ENCODE results near the gene ARHGAP27. TPM values are rescaled to one million over a fixed set of nuclear protein-coding genes. Genes with fewer than 3 reads are reported as not detected.
"Not testable (repeated sequence)": the region's sequence is repeated elsewhere in the genome, so short reads cannot be mapped to it uniquely, and the experiment has no call there.

Gene ARHGAP27
- total RNA-seq, 1 donor from 2014 or later, result 4.7 TPM

- H3K36me3 ChIP-seq (ENCODE audit: control insufficient read depth in 3 of 3, insufficient read depth in 3 of 3, low read length in 3 of 3), result peaks cover 7 to 14% (median 8%) of the 10 kb centered on the region in 3 donors
- not testable (repeated sequence) for H3K4me1 ChIP-seq (ENCODE audit: control insufficient read depth in 3 of 3, insufficient read depth in 3 of 3, low read length in 3 of 3); H3K4me3 ChIP-seq (ENCODE audit: low read length in 3 of 3); H3K9ac ChIP-seq (ENCODE audit: low read depth in 1 of 3, low read length in 3 of 3); H3K27me3 ChIP-seq (ENCODE audit: control insufficient read depth in 3 of 3, insufficient read depth in 3 of 3, low read length in 3 of 3); H3K27ac ChIP-seq (ENCODE audit: low read depth, low read length); H3K9me3 ChIP-seq (ENCODE audit: control insufficient read depth in 3 of 3, low read length in 3 of 3)
Measured at GRCh38 chr17:45446872-45447625, 14.4 kb upstream of the ARHGAP27 start.

- peaks cover 7 to 13% (median 7%) of the 10 kb centered on the region in 3 donors for H3K36me3 ChIP-seq (ENCODE audit: control insufficient read depth in 3 of 3, insufficient read depth in 3 of 3, low read length in 3 of 3)
- not testable (repeated sequence) for H3K27ac ChIP-seq (ENCODE audit: low read depth, low read length); H3K9me3 ChIP-seq (ENCODE audit: control insufficient read depth in 3 of 3, low read length in 3 of 3); H3K4me1 ChIP-seq (ENCODE audit: control insufficient read depth in 3 of 3, insufficient read depth in 3 of 3, low read length in 3 of 3); H3K4me3 ChIP-seq (ENCODE audit: low read length in 3 of 3); H3K9ac ChIP-seq (ENCODE audit: low read depth in 1 of 3, low read length in 3 of 3); H3K27me3 ChIP-seq (ENCODE audit: control insufficient read depth in 3 of 3, insufficient read depth in 3 of 3, low read length in 3 of 3)
Measured at GRCh38 chr17:45445901-45446743, 13.5 kb upstream of the ARHGAP27 start.

DNA sequence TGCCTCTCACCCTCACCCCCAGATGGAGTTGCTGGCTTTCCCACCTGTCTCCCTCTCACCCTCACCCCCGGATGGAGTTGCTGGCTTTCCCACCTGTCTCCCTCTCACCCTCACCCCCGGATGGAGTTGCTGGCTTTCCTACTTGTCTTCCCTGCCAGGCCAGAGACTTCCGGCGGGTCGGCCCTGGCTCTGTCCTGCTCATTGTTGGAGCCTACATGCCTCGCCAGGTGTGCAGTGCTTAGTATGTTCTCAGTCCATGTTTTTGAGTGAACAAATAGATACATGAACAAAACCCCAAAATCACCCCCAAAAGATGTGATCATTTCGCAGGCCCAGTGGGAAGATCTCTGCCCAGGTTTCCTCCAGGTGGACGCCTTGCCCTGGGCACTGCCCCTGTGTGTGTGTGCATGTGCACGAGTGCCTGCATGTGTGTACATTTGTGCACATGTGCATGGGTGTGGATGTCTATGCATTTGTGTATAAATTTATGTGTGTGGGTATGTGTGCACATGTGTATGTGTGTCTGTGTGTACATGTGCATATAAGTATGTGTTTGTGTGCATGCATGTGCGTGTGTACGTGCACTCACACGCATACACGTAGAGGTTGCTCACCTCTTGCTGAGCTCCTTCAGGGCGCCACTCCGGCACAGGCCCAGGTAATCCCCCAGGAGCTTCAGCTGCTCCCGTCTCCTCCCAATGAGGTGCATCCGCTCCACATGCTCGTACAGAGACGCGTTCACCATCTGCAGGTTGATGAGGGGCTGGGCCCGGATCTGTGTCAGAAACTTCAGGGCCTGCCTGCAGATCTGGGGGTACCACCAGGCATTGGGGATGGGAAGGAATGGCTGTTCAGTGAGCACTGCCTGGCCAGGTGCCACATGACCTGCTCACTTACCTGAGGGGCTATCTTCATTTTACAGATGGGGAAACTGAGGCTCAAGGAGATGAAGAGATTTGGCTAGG lies 12.5 kb upstream of the ARHGAP27 start:
- H3K4me3 ChIP-seq (ENCODE audit: low read length in 3 of 3); H3K27me3 ChIP-seq (ENCODE audit: control insufficient read depth in 3 of 3, insufficient read depth in 3 of 3, low read length in 3 of 3); H3K9me3 ChIP-seq (ENCODE audit: control insufficient read depth in 3 of 3, low read length in 3 of 3); H3K36me3 ChIP-seq (ENCODE audit: control insufficient read depth in 3 of 3, insufficient read depth in 3 of 3, low read length in 3 of 3); H3K9ac ChIP-seq (ENCODE audit: low read depth in 1 of 3, low read length in 3 of 3); H3K27ac ChIP-seq (ENCODE audit: low read depth, low read length): not testable (repeated sequence)
- H3K4me1 ChIP-seq (ENCODE audit: control insufficient read depth in 3 of 3, insufficient read depth in 3 of 3, low read length in 3 of 3), result peaks cover 13 to 19% (median 14%) of the 10 kb centered on the region in 3 donors

DNA sequence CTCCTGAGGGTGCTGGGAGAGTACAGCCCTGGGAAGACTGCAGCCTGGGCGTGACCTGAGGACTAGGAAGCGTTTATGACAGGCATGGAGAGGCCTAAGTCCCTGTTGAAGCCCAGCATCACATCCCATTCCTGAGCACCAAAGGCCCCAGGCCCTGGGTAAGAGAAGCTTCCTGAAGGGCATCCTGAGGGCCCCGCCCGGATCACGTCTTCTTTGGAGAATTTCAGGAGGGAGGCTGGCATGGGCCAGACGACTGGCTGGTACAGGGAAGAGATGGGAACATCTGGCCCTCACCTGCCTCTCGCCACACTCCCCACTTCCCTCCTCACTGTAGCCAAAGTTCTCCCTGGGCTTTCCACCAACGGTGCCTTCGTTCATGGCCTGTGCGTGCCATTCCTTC lies 11.6 kb upstream of the ARHGAP27 start:
- H3K27ac ChIP-seq (ENCODE audit: low read depth, low read length); H3K36me3 ChIP-seq (ENCODE audit: control insufficient read depth in 3 of 3, insufficient read depth in 3 of 3, low read length in 3 of 3); H3K9ac ChIP-seq (ENCODE audit: low read depth in 1 of 3, low read length in 3 of 3); H3K4me3 ChIP-seq (ENCODE audit: low read length in 3 of 3); H3K9me3 ChIP-seq (ENCODE audit: control insufficient read depth in 3 of 3, low read length in 3 of 3); H3K27me3 ChIP-seq (ENCODE audit: control insufficient read depth in 3 of 3, insufficient read depth in 3 of 3, low read length in 3 of 3): not testable (repeated sequence)
- H3K4me1 ChIP-seq (ENCODE audit: control insufficient read depth in 3 of 3, insufficient read depth in 3 of 3, low read length in 3 of 3), result peaks cover 19 to 27% (median 22%) of the 10 kb centered on the region in 3 donors

DNA sequence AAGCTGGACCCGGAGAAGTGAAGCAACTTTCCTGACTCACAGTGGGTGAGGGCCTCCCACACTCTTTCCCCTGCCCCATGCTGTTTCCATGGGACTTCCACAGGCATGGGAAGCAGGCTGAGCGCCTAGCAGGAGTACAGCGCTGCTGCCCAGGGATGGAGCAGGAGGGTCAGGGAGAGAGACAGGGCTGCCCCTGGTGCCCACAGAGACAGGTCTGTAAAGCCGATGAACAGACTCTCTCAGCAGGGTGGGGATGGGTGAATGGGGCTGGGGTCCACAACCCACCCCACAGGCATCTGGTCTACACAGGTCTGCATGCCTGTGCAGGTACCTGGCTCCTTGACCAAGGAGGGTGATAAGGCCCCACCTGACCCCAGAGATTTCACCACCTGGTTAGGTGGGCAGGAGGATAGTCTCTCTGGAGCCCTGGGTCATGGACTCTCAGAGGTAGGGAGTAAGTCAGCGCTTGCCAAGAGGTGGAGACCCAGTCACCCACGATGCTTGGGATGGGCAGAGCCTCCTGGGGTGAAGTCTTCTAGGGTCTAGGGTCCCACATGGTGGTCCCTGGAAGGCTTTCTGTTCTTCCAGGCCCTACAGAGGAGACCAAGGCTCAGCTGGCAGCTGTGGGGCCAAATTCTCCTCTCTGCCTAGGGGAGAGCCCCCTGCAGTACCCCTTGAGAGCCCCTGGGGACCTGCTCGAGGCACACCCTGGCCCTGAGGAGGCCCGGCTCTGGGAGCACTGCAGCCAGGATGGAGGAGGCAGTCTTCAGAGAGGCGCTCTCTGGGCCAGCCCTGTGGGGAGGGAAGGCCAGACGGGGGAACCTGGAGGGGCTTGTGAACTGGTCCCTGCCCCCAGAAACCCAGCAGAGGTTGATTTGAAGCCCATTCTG lies 10.9 kb upstream of the ARHGAP27 start:
- Histone ChIP-seq H3K4me1 (ENCODE audit: control insufficient read depth in 3 of 3, insufficient read depth in 3 of 3, low read length in 3 of 3) (peaks cover 24 to 33% (median 29%) of the 10 kb centered on the region in 3 donors), H3K36me3 (ENCODE audit: control insufficient read depth in 3 of 3, insufficient read depth in 3 of 3, low read length in 3 of 3) (peaks cover 3 to 11% (median 10%) of the 10 kb centered on the region in 3 donors)
- not testable (repeated sequence) for H3K9me3 ChIP-seq (ENCODE audit: control insufficient read depth in 3 of 3, low read length in 3 of 3); H3K27ac ChIP-seq (ENCODE audit: low read depth, low read length); H3K9ac ChIP-seq (ENCODE audit: low read depth in 1 of 3, low read length in 3 of 3); H3K27me3 ChIP-seq (ENCODE audit: control insufficient read depth in 3 of 3, insufficient read depth in 3 of 3, low read length in 3 of 3); H3K4me3 ChIP-seq (ENCODE audit: low read length in 3 of 3)

GRCh38 chr17:45441526-45442310 lies 9.0 kb upstream of the ARHGAP27 start:
- H3K36me3 ChIP-seq (ENCODE audit: control insufficient read depth in 3 of 3, insufficient read depth in 3 of 3, low read length in 3 of 3), result peaks cover 13 to 18% (median 18%) of the 10 kb centered on the region in 3 donors
- H3K4me3 ChIP-seq (ENCODE audit: low read length in 3 of 3), result no peak overlapping the region
- no peaks in the 10 kb centered on the region for H3K9me3 ChIP-seq (ENCODE audit: control insufficient read depth in 3 of 3, low read length in 3 of 3)
- H3K9ac ChIP-seq (ENCODE audit: low read depth in 1 of 3, low read length in 3 of 3), result no peak overlapping the region
- no peaks in the 10 kb centered on the region for H3K27me3 ChIP-seq (ENCODE audit: control insufficient read depth in 3 of 3, insufficient read depth in 3 of 3, low read length in 3 of 3)
- H3K4me1 ChIP-seq (ENCODE audit: control insufficient read depth in 3 of 3, insufficient read depth in 3 of 3, low read length in 3 of 3), result peaks cover 24 to 33% (median 29%) of the 10 kb centered on the region in 3 donors
- no peak overlapping the region for H3K27ac ChIP-seq (ENCODE audit: low read depth, low read length)

- not testable (repeated sequence) for H3K4me3 ChIP-seq (ENCODE audit: low read length in 3 of 3); H3K27ac ChIP-seq (ENCODE audit: low read depth, low read length); H3K9me3 ChIP-seq (ENCODE audit: control insufficient read depth in 3 of 3, low read length in 3 of 3); H3K27me3 ChIP-seq (ENCODE audit: control insufficient read depth in 3 of 3, insufficient read depth in 3 of 3, low read length in 3 of 3)
- peaks cover 18 to 25% (median 21%) of the 10 kb centered on the region in 3 donors for H3K36me3 ChIP-seq (ENCODE audit: control insufficient read depth in 3 of 3, insufficient read depth in 3 of 3, low read length in 3 of 3)
- peak overlapping the region in 1 of 3 donors; percentile 16 for H3K9ac ChIP-seq (ENCODE audit: low read depth in 1 of 3, low read length in 3 of 3)
- H3K4me1 ChIP-seq (ENCODE audit: control insufficient read depth in 3 of 3, insufficient read depth in 3 of 3, low read length in 3 of 3), result peaks cover 24 to 33% (median 29%) of the 10 kb centered on the region in 3 donors
Measured at GRCh38 chr17:45440839-45441515, 8.3 kb upstream of the ARHGAP27 start.

GRCh38 chr17:45440161-45440778 lies 7.6 kb upstream of the ARHGAP27 start:
- Histone ChIP-seq H3K4me3 (ENCODE audit: low read length in 3 of 3) (peak overlapping the region in 1 of 3 donors; percentile 36), H3K9me3 (ENCODE audit: control insufficient read depth in 3 of 3, low read length in 3 of 3) (no peaks in the 10 kb centered on the region), H3K9ac (ENCODE audit: low read depth in 1 of 3, low read length in 3 of 3) (peak overlapping the region in 1 of 3 donors; percentile 57), H3K4me1 (ENCODE audit: control insufficient read depth in 3 of 3, insufficient read depth in 3 of 3, low read length in 3 of 3) (peaks cover 24 to 33% (median 29%) of the 10 kb centered on the region in 3 donors), H3K27me3 (ENCODE audit: control insufficient read depth in 3 of 3, insufficient read depth in 3 of 3, low read length in 3 of 3) (no peaks in the 10 kb centered on the region), H3K27ac (ENCODE audit: low read depth, low read length) (peak overlapping the region; percentile 69), H3K36me3 (ENCODE audit: control insufficient read depth in 3 of 3, insufficient read depth in 3 of 3, low read length in 3 of 3) (peaks cover 21 to 28% (median 24%) of the 10 kb centered on the region in 3 donors)

Measured in skeletal muscle tissue (tissue), 4 donors.